GM19238 (cell line): ENCODE data around the gene MRPL12.
A peak's percentile ranks its signal among the peaks of the same experiment; 100 is the strongest.

ENCODE experiments used
- DNase-seq: peaks from one replicate; pipeline ENCODE4 v3.0.0; 2011; ENCODE audit warnings: low spot score; ENCODE audit not compliant: insufficient read length

The MRPL12 gene

GRCh38 chr17:81682565-81683207 is 20.5 kb upstream of the MRPL12 start:
- DNase-seq, result no peak

DNA sequence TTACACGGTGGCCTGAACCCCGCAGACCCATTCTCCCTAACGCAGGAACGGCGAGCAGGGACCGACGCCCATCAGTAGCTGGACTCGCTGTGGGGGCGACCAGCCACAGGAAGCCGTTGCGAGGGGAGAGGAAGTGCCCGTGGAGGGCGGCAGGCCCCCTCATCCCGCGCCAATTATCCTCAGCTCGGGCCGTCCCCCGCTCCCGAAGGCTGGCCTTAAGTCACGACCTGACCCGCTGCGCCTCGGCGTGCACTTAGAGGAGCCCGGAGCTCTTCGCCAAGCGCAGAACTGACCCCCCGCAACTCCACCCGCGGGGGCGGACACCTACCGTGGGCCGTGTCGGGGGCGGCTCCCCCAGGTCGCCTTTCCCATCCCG is 20.0 kb upstream of the MRPL12 start:
- DNase-seq, result peak; percentile 58

GRCh38 chr17:81683584-81684441 is 19.4 kb upstream of the MRPL12 start, which contains the start of the genes ARL16 and HGS:
Gene ARL16, minus strand, starts transcription at chr17:81683797. Its CDS starts 44 bp downstream, at chr17:81683753.
Gene HGS, plus strand, starts transcription at chr17:81684011. Its CDS starts 56 bp downstream, at chr17:81684067.
- peak; percentile 100 for DNase-seq

DNA sequence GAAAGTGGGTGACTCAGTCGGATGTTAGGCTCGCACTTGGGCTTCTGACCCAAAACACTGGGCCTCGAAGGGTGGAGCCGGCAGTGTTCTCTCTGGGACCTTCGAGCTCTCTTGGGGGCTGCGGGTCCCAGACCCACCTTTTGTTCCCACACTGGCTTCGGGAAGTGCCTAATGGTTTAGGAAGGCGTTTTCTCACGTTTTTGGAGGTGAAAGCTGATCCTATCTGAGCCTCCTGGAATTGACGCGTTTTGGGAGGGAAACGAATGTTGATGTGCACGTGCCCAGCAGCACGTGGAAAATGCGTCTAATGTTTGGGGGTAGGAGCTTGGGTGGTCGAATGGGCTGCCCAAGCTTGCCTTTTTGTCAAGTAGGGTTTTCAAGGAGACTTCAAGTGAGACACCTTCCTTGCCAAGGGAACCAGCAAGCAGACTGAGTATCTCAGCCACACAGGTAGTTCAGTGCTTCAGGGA is 18.7 kb upstream of the MRPL12 start:
- no peak for DNase-seq

GRCh38 chr17:81685108-81685507 is 18.1 kb upstream of the MRPL12 start:
- no peak for DNase-seq

DNA sequence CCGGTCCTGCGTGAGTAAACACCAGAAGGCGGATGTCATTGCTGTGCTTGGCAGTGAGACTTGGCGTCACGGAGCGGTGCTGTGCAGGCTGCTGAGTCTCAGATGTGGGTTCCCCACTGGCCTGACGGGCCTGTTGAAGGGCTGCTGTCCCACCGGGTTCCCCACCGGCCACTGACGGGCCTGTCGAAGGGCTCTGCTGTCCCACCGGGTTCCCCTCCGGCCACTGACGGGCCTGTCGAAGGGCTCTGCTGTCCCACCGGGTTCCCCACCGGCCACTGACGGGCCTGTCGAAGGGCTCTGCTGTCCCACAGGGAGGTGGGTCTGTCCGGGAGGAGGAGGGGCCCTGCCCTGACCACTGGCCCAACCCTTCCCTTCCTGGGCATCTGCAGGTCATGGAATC is 16.6 kb upstream of the MRPL12 start:
- no peak for DNase-seq

GRCh38 chr17:81687770-81688541 is 15.2 kb upstream of the MRPL12 start:
- DNase-seq, result no peak

DNA sequence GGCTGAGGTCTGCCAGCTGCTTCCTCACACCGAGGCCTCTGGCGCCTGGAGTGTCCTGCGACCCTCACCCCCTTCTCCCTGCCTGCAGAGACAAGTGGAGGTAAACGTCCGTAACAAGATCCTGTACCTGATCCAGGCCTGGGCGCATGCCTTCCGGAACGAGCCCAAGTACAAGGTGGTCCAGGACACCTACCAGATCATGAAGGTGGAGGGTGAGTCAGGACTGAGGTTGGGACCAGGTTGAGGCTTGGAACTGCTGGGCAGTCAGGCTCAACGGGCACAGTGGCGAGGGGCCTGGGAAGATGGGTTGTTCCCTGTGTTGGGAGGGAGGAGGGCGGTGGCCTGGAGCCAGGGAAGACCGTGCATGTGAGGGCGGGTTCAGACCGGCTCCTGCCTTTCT is 14.6 kb upstream of the MRPL12 start:
- DNase-seq, result no peak

- no peak for DNase-seq
These were observed 13.1 kb upstream of the MRPL12 start for GRCh38 chr17:81690066-81690465.

DNA sequence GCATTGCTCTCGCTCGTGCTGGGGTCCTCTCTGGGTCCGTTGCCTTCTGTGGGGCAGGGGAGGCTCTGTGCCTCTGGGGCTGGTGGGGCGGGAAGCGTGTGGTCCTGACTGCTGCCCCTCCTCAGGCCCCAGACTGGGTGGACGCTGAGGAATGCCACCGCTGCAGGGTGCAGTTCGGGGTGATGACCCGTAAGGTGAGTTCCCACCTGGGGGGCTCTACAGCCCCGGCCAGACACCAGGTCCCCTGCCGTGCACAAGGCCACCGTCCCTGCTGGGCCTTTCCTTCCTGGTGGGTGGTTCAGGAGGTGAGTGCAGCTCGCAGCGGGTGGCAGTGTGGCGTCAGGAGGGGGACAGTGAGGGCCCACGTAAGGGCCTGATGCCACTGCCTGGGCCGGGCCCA is 12.6 kb upstream of the MRPL12 start:
- no peak for DNase-seq

- no peak for DNase-seq
These were observed 12.0 kb upstream of the MRPL12 start for GRCh38 chr17:81691196-81691595.

DNA sequence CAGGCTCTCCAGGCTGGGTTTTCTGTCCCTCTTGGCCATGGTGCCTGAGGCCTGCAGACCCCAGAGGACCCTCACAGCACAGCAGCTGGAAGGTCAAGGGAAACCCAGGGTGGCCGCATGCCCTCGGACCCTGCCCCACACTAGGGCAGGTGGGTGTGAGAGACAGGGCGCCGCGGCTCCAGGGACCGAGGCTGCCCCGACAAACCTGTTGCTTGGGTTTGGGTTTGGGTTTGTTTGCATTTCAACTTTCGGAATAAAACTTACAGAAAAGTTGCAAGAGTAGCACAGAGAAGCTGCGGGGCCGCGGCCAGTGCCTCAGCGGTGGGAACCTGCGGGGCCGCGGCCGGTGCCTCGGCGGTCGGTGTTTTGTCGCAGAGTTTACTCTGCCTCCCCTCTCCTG is 11.6 kb upstream of the MRPL12 start:
- no peak for DNase-seq

GRCh38 chr17:81693509-81694210 is 9.5 kb upstream of the MRPL12 start:
- DNase-seq, result no peak

DNA sequence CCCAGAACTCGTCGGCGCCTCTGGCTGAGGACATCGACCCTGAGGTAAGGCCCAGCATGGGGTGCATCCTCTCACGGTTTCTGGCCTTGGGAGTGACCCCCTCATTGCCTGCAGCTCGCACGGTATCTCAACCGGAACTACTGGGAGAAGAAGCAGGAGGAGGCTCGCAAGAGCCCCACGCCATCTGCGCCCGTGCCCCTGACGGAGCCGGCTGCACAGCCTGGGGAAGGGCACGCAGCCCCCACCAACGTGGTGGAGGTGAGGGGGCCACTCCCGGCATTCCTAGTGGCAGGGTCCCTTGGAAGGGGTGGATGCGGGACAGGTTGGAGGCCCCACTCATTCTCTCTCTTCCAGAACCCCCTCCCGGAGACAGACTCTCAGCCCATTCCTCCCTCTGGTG is 8.4 kb upstream of the MRPL12 start:
- no peak for DNase-seq

GRCh38 chr17:81695211-81695610 is 8.0 kb upstream of the MRPL12 start:
- no peak for DNase-seq

DNA sequence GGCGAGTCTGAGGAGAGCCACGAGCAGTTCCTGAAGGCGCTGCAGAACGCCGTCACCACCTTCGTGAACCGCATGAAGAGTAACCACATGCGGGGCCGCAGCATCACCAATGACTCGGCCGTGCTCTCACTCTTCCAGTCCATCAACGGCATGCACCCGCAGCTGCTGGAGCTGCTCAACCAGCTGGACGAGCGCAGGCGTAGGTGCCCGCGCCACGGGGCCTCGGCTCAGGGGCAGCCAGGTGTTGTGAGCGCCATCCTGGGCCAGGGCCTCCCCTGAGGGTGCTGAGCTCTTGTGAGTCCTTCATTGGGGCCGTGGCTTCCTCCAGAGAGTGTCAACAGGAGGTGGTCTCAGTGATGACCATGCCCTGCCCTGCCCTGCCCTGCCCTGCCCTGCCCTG is 7.4 kb upstream of the MRPL12 start:
- DNase-seq, result no peak

DNA sequence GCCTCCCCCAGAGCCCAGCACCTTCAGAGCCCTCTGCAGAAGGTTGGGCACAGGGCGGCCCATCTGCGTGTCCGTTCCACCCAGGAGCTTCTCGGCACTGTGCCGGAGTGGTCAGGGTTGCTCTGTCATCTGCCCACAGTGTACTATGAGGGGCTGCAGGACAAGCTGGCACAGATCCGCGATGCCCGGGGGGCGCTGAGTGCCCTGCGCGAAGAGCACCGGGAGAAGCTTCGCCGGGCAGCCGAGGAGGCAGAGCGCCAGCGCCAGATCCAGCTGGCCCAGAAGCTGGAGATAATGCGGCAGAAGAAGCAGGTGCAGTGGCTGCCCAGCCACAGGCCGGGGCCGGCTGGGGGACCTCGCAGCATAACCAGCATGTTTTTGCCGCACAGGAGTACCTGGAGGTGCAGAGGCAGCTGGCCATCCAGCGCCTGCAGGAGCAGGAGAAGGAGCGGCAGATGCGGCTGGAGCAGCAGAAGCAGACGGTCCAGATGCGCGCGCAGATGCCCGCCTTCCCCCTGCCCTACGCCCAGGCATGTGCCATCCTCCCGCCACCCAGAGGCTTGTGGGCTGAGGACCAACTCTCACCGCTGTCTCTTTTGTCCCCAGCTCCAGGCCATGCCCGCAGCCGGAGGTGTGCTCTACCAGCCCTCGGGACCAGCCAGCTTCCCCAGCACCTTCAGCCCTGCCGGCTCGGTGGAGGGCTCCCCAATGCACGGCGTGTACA is 6.8 kb upstream of the MRPL12 start:
- no peak for DNase-seq

DNA sequence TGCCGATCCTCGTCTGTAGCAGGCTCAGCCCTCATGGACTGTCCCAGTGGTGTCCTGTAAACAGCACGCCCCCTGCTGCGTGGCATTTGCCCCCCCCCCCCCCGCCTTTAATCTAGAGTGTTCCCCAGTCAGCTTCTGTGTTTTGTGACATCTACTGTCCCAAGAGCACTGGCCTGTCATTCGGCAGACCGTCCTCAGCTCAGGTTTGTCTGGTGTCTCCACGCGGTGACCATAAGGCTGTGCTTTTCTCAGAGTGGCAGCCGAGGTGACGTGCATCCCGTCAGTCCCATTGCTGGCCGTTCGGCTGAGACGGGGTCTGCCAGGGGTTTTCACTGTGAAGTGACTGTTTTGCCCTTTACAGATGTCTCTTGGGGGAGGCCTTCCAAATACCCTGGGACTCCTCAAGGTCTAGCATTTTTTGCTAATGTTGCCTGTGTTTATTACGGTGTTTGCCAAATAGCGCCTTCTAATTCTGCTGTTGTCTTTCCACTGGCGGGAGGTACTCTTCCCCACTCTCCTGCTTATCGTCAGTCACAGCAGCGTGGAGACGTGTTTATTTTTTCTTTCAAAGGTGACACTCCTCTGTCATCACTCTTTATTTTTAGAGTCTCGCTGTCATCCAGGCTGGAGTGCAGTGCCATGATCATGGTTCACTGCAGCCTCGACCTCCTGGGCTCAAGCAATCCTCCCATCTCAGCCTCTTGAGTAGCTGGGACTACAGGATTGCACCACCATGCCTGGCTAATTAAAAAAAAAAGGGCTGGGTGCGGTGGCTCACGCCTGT is 5.7 kb upstream of the MRPL12 start:
- no peak for DNase-seq

DNA sequence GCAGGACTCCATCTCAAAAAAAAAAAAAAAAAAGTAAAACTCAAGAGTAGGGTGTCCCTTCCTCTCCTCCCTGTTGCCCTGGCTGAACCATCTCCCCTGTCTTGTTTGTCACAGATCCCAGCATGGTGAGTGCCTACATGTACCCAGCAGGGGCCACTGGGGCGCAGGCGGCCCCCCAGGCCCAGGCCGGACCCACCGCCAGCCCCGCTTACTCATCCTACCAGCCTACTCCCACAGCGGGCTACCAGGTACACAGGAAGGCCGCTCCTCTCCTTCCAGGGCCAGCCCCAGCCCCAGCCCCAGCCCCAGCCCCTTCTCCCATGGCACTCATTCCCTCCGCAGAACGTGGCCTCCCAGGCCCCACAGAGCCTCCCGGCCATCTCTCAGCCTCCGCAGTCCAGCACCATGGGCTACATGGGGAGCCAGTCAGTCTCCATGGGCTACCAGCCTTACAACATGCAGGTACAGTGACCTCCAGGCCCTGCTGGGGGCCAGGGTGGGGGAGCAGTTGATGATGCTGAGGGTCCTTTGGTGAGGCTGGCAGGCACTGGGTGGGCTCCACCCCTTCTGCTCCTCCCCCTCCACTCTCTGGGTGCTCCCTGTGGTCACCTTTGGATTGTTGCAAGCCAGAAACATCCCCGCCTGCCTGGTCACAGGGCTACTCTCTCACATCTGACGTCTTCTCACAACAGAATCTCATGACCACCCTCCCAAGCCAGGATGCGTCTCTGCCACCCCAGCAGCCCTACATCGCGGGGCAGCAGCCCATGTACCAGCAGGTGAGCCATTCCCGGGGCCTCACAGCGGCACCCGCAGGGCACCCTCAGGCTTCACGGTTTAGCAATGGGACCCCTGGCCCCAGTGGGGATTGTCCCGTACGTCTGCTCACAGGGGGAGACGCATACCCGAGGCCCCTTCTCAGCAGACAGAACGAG is 2.5 kb upstream of the MRPL12 start:
- no peak for DNase-seq
